Body of pancreas (tissue), 4 donors: Measurements from ENCODE around the gene OTX1.

ENCODE experiments used
- POLR2A ChIP-seq, 3 donors: fragments of 450-650 bp; IDR thresholded peaks; one replicate each; pipeline ENCODE4 v1.6.1; 2016; ENCODE audit warnings: antibody characterized with exemption in 3 of 3, mild to moderate bottlenecking in 2 of 3
- TF ChIP-seq, protein P1 (sequence below), 7 experiments: fragments of 450-650 bp in 4 of 7; fragments of 200-600 bp in 3 of 7; sonication (generic) in 3 of 7; IDR thresholded peaks; one replicate each; pipeline ENCODE4 v1.5.1; 2016 to 2019; ENCODE audit warnings: antibody characterized with exemption in 7 of 7

DNA sequence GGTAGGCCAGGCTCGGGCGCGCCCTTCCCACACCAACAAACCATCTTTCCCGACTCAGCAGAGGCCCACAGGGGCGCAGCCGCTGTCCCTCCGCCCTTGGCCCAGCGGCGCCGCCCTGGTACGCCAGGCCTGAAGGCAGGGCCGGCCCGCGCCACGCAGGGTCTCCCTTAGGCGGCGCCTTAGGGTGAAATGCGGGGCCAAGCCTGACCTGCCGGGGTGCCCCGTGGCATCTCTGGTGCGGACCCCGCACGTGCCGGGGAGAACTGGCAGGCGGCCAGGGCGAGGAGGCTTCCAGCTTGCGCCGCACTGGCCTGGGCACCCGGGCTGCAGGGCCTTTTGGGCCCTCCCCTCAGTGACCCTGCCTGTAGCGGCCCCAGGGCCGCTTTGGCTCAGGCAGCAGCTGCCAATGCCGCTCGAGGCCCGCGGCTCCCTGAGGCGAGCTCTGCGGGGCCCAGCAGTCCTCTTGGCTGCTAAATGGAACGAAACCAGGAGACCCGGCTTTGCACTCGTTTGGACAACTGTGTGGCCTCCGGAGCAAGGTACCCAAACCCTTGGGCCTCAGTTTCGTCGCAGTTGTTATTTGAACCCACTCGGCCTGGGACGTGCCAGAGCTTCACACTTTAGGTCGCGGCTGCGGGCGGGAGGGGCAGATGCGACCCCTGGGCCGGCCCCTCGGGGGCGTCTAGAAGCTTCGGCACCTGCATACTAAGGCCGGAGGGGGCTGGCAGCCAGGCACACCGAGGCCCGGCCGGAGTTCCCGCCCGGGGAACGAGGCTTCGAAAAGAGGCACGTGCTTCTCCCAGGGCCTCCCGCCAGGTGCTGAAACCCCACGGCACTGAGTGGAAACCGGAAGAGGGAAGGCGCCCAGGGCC, 8.5 kb downstream of the OTX1 start:
- TF ChIP-seq, protein P1, sequence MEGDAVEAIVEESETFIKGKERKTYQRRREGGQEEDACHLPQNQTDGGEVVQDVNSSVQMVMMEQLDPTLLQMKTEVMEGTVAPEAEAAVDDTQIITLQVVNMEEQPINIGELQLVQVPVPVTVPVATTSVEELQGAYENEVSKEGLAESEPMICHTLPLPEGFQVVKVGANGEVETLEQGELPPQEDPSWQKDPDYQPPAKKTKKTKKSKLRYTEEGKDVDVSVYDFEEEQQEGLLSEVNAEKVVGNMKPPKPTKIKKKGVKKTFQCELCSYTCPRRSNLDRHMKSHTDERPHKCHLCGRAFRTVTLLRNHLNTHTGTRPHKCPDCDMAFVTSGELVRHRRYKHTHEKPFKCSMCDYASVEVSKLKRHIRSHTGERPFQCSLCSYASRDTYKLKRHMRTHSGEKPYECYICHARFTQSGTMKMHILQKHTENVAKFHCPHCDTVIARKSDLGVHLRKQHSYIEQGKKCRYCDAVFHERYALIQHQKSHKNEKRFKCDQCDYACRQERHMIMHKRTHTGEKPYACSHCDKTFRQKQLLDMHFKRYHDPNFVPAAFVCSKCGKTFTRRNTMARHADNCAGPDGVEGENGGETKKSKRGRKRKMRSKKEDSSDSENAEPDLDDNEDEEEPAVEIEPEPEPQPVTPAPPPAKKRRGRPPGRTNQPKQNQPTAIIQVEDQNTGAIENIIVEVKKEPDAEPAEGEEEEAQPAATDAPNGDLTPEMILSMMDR (IDR thresholded peaks at IDR 0.05), result no peak
- no peak for TF ChIP-seq POLR2A (IDR thresholded peaks at IDR 0.05)
